Fibroblast of peridontal ligament (primary cell): ENCODE data around the gene ZIC1.

Experiments
- DNase-seq: peaks from one replicate; pipeline ENCODE4 v3.0.0-alpha.2; 2010; ENCODE audit errors: extremely low read depth

The ZIC1 gene

GRCh38 chr3:147422601-147423536, 13.7 kb downstream of the ZIC1 start:
- DNase-seq = no peak

GRCh38 chr3:147423537-147423797, 14.3 kb downstream of the ZIC1 start:
- DNase-seq = no peak

GRCh38 chr3:147423798-147424580, 14.8 kb downstream of the ZIC1 start:
- no peak for DNase-seq

- DNase-seq = no peak
Observed at GRCh38 chr3:147424581-147425387, 15.6 kb downstream of the ZIC1 start.

- no peak for DNase-seq
Observed at GRCh38 chr3:147425388-147425850, 16.3 kb downstream of the ZIC1 start.

GRCh38 chr3:147426931-147427330, 17.8 kb downstream of the ZIC1 start:
- DNase-seq = no peak

GRCh38 chr3:147427746-147428145, 18.6 kb downstream of the ZIC1 start:
- DNase-seq = no peak

- DNase-seq = no peak
Observed at GRCh38 chr3:147428326-147428725, 19.2 kb downstream of the ZIC1 start.

GRCh38 chr3:147428754-147429153, 19.6 kb downstream of the ZIC1 start:
- no peak for DNase-seq

- peak; percentile 81 for DNase-seq
Observed at GRCh38 chr3:147431751-147432150, 22.6 kb downstream of the ZIC1 start.

- DNase-seq = no peak
Observed at GRCh38 chr3:147447224-147447623, 38.1 kb downstream of the ZIC1 start.

- DNase-seq = no peak
Observed at GRCh38 chr3:147449669-147450068, 40.5 kb downstream of the ZIC1 start.

- no peak for DNase-seq
Observed at GRCh38 chr3:147458995-147459704, 50.0 kb downstream of the ZIC1 start.

GRCh38 chr3:147462856-147463255, 53.7 kb downstream of the ZIC1 start:
- DNase-seq = no peak
